8988T (cell line): ENCODE results near the gene RIPOR1.
"Not testable (repeated sequence)": the region's sequence is repeated elsewhere in the genome, so short reads cannot be mapped to it uniquely, and the experiment has no call there.

Experiments used
- DNase-seq: peaks from one replicate; pipeline ENCODE4 v3.0.0; 2011

RIPOR1 gene, protein sequence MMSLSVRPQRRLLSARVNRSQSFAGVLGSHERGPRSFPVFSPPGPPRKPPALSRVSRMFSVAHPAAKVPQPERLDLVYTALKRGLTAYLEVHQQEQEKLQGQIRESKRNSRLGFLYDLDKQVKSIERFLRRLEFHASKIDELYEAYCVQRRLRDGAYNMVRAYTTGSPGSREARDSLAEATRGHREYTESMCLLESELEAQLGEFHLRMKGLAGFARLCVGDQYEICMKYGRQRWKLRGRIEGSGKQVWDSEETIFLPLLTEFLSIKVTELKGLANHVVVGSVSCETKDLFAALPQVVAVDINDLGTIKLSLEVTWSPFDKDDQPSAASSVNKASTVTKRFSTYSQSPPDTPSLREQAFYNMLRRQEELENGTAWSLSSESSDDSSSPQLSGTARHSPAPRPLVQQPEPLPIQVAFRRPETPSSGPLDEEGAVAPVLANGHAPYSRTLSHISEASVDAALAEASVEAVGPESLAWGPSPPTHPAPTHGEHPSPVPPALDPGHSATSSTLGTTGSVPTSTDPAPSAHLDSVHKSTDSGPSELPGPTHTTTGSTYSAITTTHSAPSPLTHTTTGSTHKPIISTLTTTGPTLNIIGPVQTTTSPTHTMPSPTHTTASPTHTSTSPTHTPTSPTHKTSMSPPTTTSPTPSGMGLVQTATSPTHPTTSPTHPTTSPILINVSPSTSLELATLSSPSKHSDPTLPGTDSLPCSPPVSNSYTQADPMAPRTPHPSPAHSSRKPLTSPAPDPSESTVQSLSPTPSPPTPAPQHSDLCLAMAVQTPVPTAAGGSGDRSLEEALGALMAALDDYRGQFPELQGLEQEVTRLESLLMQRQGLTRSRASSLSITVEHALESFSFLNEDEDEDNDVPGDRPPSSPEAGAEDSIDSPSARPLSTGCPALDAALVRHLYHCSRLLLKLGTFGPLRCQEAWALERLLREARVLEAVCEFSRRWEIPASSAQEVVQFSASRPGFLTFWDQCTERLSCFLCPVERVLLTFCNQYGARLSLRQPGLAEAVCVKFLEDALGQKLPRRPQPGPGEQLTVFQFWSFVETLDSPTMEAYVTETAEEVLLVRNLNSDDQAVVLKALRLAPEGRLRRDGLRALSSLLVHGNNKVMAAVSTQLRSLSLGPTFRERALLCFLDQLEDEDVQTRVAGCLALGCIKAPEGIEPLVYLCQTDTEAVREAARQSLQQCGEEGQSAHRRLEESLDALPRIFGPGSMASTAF

DNA sequence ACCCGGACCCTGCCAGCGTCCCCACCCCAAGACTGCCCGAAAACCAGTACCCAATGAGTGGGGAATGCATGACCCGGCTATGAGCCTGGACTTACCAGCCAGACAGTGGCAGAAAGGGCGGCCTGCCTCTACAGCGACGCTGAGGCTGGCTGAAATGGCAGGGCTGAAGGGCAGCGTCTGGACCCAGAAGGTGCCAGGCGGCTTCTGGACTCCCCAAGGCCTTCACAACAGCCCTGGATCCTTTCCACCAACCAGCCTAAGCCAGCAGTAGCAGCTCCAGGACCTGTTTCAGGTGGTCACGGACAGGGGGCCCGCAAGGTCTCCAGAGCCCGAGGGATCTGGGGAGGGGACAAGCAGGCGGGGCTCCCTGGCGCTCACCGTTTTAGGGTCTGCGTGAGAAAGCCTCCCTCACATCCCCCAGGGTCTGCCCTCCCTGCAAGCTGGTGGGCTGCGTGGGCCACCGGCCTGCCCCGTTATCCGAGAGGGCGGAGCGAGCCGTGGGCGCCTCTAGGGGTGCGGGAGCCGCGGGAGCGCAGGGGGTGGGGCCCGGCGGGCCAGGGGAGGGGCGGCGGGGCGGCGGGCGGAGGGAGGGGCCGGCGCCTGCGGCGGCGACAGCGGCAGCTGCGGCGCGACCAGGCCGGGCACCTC, at the start of gene RIPOR1:
Gene RIPOR1, plus strand, starts transcription at position 608 of the 648 bp plus-strand sequence. CDS start 9,618 bp downstream, outside the sequence.
- peak; percentile 96 for DNase-seq

DNA sequence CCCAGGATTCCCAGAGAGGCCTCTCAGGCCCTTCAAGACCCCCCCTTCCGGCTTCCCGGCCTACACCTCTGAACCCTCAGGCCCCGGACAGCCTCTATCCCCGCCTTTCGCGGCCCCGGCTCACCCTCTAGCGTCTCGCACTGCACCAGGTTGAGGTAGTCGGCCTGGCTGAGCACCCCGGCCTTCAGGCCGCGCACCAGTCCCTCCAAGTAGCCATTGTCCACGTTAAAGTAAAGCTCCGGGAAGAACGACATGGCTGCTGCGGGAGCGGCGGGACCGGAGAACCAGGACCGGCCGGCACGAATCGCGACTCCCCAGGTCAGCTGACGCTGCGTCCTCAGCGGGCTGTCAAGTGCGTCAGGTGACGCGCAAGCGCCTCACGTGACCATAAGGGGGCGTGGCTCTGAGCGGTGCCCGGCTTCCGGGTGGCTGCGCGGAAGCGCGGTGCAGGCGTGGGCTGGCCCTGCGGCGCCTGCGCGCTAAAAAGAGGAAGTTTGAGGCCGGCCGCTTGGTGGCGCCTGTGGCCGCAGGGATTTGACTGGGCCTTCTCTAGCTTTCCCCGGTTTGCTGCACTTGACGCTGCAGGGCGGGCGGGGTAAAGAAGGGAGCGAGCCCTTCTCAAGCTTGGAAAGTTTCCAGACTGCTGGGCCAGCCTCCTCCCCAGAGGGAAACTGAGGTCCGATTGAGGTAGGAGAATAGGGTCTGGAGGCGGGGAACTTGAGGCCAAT, 47.6 kb upstream of the RIPOR1 start, which contains the start of gene ATP6V0D1:
Gene ATP6V0D1, minus strand, starts transcription at position 325 of the 728 bp plus-strand sequence. Its CDS starts 71 bp downstream, at position 254.
- DNase-seq = peak; percentile 94

GRCh38 chr16:67481561-67482232, 46.9 kb upstream of the RIPOR1 start:
- DNase-seq = no peak

DNA sequence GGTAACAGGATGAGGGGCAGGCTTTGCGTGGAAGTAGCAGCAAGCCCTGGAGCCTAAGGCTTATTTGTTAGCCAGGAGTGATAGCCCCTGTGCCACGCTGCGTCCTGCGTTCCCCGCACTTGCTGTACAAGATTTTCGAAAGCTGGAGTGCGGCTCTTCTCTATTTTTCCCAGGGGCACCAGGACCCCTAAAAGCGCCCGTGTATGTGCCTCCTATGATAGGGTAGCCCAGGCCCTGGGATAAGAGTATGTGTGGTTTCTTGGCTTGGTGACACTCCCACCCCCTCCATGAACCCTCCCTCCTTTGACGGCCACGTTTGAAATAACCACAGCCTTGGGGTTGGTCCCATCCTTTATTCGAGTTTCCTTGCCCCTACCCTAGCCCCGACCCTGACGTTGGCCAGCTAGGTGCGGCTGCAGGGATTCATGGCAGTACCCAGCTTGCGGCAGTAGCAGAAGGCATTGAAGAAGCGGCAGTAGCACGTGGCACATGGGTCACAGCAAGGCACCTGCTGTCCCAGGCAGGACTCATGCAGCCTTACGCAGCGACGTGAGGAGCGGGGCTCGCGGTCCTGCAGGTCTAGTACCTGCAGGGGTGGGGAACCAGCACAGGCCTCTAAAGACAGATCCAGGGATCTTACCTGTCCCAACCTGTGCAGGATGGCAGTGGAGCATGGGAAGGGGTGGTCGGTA, 46.2 kb upstream of the RIPOR1 start:
- DNase-seq = no peak

GRCh38 chr16:67483150-67483549, 45.5 kb upstream of the RIPOR1 start, which contains the start of gene AGRP:
Gene AGRP (minus strand): TSS chr16:67483547. CDS start chr16:67483398, 149 bp downstream.
- no peak for DNase-seq

GRCh38 chr16:67483731-67484525, 44.7 kb upstream of the RIPOR1 start:
- no peak for DNase-seq

- no peak for DNase-seq
Measured at GRCh38 chr16:67486805-67487204, 41.8 kb upstream of the RIPOR1 start.

- not testable (repeated sequence) for DNase-seq
Measured at GRCh38 chr16:67487561-67487960, 41.1 kb upstream of the RIPOR1 start.

DNA sequence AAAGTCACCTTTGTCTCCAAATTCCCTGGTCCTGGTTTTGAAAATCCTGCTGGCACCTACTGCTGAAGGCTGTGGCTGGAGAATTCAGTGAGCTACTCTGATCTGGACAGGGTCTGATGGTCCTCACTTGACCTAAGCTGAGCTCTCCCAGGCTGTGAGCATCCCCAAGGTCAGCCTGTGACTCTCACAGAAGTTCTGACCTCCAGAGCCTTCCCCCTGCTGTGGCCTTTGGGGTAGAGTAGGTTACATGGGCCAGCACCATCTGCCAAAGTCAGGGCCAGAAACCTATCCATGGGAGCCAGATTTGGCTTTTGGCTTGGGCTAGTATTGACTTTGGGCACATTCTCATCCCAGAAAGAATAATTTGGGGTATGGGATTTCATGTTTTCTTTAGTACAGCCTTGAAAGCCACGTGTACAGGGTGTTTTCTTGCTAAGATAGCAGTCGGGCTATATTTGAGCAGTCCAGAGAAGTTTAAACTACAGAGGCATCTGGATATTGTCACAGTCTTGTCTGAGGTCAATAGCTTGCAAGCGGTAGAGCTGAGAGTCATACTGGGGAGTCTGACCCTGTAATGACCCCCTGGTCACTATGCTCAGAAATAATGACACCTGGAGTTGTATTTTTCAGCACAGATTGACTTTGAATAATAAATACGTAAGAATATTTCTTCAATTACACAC, 39.1 kb upstream of the RIPOR1 start:
- DNase-seq = no peak

- DNase-seq = no peak
Measured at GRCh38 chr16:67490335-67491096, 38.1 kb upstream of the RIPOR1 start.

GRCh38 chr16:67499106-67499505, 29.5 kb upstream of the RIPOR1 start:
- DNase-seq = no peak

GRCh38 chr16:67504031-67505021, 24.3 kb upstream of the RIPOR1 start:
- DNase-seq = no peak

DNA sequence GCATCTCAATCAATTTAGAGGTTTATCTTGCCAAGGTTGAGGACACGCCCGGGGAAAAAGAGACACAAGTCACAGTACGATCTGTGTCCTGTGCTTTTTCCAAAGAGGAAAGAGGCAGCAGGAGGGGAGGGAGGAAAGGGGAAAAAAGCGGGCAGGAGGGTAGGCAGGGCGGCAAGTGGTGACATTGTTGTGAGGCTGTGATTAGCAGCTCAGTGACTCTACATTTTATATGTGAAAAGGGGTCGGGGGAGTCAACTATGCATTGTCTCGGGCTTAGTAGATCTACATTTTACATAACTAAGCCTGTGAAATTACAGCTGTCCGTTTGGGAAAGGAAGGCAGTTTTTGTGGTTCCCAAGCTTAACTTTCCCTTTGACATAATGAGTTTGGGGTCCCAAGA, 22.2 kb upstream of the RIPOR1 start:
- no peak for DNase-seq

DNA sequence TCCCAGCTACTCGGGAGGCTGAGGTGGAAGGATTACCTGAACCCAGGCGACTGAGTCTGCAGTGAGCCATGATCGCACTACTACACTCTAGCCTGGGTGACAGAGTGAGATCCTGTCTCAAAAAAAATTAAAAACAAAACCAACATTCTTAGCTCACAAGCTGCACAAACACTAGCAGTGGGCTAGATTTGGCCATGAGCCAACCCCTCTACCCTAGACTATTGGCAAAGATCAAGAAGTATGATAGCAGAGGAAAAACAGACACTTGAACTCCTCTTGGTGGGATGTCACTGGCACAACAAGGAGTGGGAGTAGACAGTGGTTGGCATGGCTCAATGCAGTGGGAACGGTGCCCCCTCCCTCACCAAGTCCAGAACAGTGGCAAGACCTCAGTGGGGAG, 19.6 kb upstream of the RIPOR1 start:
- no peak for DNase-seq

DNA sequence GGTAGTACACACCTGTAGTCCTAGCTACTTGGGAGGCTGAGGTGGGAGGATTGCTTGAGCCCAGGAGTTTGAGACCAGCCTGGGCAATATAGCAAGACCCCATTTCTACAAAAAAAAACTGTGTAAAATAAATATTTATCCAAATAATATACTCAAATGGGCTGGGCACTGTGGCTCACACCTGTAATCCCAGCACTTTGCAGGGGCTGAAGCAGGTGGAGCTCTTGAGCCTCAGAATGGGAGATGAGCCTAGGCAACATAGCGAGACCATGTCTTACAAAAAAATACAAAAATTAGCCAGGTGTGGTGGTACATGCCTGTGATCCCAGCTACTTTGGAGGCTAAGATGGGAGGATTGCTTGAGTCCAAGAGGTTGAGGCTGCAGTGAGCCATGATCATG, 14.7 kb upstream of the RIPOR1 start:
- DNase-seq = not testable (repeated sequence)

GRCh38 chr16:67514382-67514828, 14.2 kb upstream of the RIPOR1 start:
- no peak for DNase-seq
